GM18868 (cell line): ENCODE data around the gene TRPM5.
A peak's percentile ranks its signal among the peaks of the same experiment; 100 is the strongest.

ENCODE experiments used
- ATAC-seq: cut with Tn5 transposase; IDR thresholded peaks from one replicate; pipeline ENCODE4 v1.9.1; 2021; ENCODE audit warnings: mild to moderate bottlenecking, moderate library complexity; ENCODE audit not compliant: unreplicated experiment

The TRPM5 gene

DNA sequence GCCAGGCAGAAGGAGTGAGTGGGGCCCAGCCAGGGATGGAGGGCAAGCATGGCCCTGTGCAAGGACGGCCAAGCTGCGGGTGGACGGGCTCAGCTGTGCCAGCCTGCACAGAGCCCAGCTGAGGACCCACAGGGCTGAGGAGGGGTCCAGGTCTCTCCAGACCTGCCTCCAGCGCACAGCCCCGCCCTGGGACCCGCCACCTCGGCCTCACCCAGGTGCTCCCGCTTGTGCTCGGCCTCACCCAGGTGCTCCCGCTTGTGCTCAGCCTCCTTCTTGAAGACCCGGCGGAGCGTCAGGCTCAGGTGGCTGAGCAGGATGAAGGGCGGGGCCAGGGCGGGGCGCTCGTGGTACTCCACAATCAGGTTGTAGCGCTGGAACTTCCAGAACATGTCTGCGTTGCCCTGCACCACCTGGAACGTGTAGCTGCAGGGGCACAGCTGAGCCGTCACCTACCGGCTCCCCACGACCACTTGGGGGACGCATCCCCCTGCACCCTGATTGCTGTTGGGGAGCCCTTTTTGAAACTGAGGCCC, 37.4 kb downstream of the TRPM5 start:
- no peak for ATAC-seq

DNA sequence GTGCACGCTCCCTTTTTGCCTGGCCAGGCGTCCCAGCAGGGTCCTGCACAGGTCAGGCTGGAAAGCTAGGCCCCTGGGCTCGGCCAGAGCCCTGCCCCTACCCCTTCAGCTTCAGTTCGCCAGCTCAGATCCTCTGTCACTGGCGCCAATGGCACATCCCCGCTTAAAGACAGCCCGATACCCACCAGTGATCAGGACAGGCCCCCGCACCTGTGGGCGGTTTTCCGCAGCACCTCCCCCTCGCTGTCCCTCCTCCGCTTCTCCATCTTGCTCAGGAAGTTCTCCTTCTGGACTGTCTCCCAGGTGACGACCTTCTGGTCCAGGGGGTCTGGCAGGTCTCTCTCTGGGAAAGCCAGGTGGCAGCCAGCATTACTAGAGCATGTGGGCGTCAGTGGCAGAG, 37.9 kb downstream of the TRPM5 start:
- no peak for ATAC-seq

- no peak for ATAC-seq
Measured at GRCh38 chr11:2404735-2405196, 39.5 kb downstream of the TRPM5 start.

GRCh38 chr11:2402890-2403645, 41.2 kb downstream of the TRPM5 start:
- no peak for ATAC-seq

- ATAC-seq = no peak
Measured at GRCh38 chr11:2402106-2402505, 42.2 kb downstream of the TRPM5 start.

DNA sequence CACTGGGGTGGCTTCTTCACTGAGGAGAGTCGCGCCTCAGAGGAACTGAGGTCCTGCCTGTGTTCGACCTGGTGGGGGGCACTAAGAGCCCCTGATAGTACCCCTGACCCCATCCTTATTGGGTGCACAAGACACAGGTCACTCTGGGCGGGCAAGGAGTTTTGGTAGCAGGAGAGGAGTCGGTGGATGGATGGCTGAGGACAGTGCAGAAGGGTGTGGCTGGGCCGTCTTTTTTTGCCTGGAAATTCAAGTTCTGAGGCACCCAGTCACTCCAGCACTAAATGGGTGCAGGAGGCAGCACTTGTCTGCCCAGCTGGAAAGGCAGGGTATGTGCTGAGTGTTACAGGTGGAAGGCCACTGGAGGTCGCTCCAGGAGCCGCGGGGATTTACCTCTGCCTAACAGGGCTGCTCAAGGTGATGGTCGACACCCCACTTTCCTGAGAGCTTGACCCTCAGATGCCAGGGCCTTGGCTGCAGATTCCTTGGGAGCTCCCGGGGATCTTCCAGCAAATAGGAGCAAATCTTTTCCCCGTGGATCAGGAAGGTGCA, 42.8 kb downstream of the TRPM5 start:
- no peak for ATAC-seq

GRCh38 chr11:2400762-2401435, 43.4 kb downstream of the TRPM5 start:
- ATAC-seq = no peak

- ATAC-seq = peak; percentile 80
Measured at GRCh38 chr11:2400069-2400761, 44.1 kb downstream of the TRPM5 start, which contains the start of gene TSSC4. TSS of gene TSSC4 (plus strand) at chr11:2400750. CDS start at chr11:2402634, 1,884 bp downstream.

DNA sequence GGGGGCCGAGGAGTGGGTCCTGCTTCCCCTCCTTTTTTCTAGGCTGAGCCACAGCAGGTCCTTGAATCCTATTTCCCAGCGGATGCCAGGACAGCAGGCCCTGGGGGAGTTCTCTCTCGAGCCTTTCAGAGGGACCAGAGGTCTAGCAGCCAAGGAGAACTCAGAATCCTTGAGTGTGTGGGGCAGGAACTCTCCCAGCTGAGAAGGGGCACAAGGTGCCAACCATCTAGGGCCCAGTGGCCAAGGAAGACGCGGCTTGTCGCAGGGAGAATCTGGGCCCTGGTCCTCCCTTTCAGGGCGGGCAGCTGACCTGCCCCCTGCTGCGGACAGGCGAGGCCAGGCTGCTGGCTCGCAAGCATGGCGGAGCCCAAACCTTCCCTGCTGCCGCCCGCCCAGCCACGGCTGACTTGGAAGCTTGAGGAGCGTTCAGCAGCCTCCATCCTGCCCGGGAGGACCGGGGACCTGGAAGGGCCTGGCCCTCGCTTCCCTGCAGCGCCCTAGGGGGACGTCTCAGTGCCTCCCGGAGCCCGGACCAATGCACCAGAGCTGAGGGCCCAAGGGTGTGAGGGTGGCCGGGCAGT, 44.7 kb downstream of the TRPM5 start:
- peak; percentile 1 for ATAC-seq

- ATAC-seq = no peak
Measured at GRCh38 chr11:2398664-2399355, 45.5 kb downstream of the TRPM5 start.

DNA sequence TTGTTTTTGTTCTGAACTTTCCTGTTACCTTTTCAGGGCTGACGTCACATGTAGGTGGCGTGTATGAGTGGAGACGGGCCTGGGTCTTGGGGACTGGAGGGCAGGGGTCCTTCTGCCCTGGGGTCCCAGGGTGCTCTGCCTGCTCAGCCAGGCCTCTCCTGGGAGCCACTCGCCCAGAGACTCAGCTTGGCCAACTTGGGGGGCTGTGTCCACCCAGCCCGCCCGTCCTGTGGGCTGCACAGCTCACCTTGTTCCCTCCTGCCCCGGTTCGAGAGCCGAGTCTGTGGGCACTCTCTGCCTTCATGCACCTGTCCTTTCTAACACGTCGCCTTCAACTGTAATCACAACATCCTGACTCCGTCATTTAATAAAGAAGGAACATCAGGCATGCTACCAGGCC, 47.3 kb downstream of the TRPM5 start:
- no peak for ATAC-seq

DNA sequence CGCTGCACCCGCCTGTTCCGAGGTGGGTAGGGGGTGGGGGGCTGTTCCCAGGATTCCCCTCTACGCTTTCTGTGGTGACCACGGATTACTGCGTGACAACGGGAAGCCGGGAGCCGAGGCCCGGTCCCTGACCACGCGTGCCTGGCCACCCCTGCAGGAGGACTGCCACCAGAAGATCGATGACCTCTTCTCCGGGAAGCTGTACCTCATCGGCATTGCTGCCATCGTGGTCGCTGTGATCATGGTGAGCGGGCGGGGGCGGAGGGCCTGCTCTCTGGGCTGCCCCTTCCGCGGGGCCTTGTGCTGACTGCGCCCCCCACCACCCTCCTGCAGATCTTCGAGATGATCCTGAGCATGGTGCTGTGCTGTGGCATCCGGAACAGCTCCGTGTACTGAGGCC, 47.8 kb downstream of the TRPM5 start:
- ATAC-seq = no peak

- no peak for ATAC-seq
Measured at GRCh38 chr11:2395856-2396255, 48.5 kb downstream of the TRPM5 start.

DNA sequence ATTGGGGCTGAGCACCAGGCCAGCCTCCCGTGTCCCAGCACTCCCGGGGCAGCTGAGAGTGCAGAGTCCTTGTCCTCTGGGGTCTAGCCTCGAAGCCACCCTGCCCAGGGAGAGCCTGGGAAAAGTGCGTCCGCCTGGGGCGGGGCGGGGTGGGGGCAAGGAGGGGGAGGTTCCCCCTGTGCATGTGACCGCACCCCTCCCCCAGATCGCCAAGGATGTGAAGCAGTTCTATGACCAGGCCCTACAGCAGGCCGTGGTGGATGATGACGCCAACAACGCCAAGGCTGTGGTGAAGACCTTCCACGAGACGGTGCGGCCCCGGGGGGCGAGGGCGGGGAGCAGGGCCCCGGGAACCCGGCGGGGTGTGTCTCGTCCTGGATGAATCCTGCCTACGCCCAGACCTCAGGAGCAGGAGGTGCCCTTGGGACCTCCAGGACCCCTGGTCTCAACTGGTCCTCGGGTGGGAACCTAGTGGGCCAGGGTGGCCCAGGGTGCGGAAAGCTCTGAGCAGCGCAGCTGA, 49.0 kb downstream of the TRPM5 start:
- no peak for ATAC-seq

- ATAC-seq = no peak
Measured at GRCh38 chr11:2394818-2395105, 49.6 kb downstream of the TRPM5 start.
